C4-2B (cell line): ENCODE data around the gene KSR2.

Experiments
- ZFX ChIP-seq: fragments of 450-650 bp; IDR thresholded peaks from 2 replicates; pipeline ENCODE4 v1.6.1; 2017
- TF ChIP-seq, protein P1 (sequence below): fragments of 450-650 bp; conservative IDR thresholded peaks from 2 replicates; pipeline ENCODE4 v1.5.1; 2017; ENCODE audit warnings: mild to moderate bottlenecking

DNA sequence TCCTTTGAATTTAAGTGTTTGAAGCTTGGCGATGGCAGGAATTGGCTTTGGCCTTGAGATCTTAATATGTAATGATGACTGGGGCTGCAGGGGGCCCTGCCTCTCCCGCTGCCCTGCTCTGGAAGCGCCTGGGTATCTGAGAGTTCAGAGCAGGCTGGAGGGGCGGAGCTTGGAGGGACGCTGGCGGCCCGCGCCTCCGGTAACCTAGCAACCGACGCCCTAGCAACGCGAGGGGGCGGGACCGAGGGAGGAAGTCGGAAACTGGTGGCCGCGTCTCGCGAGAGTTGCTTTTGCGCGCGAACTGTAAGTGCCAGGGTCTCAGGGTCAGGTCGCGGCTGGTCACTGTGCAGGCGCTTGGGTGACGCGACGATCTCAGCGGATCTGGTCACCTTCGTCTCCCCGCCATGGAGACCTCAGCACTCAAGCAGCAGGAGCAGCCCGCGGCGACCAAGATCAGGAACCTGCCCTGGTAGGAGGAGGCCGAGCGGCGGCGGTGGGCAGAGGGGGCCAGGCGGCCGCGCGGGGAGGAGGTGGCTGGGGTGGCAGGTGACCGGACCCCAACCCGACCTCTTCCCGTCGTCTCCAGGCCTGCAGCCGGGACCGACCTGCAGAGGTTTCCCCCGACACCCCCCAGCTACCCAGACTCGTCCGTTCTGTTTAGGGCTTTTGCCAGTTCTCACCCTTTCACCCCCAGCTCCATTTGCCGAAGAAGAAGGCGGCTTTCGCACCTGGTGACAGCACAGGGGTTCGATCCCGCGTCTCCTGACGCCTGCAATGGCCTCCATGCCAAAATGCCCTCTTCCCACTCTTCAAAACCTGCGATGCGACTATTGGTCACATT lies 47.9 kb upstream of the KSR2 start, which contains the start of gene RFC5:
- TF ChIP-seq, protein P1, sequence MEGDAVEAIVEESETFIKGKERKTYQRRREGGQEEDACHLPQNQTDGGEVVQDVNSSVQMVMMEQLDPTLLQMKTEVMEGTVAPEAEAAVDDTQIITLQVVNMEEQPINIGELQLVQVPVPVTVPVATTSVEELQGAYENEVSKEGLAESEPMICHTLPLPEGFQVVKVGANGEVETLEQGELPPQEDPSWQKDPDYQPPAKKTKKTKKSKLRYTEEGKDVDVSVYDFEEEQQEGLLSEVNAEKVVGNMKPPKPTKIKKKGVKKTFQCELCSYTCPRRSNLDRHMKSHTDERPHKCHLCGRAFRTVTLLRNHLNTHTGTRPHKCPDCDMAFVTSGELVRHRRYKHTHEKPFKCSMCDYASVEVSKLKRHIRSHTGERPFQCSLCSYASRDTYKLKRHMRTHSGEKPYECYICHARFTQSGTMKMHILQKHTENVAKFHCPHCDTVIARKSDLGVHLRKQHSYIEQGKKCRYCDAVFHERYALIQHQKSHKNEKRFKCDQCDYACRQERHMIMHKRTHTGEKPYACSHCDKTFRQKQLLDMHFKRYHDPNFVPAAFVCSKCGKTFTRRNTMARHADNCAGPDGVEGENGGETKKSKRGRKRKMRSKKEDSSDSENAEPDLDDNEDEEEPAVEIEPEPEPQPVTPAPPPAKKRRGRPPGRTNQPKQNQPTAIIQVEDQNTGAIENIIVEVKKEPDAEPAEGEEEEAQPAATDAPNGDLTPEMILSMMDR = no peak
- peak; percentile 52; the same call in 1 of the 2 replicates for TF ChIP-seq ZFX
